ENCODE data around the gene LRRC4. TPM values are rescaled to one million over a fixed set of nuclear protein-coding genes. Genes with fewer than 3 reads are reported as not detected.

LRRC4 gene
- total RNA-seq, 1 donor from 2014 or later: 67.5 TPM

DNA sequence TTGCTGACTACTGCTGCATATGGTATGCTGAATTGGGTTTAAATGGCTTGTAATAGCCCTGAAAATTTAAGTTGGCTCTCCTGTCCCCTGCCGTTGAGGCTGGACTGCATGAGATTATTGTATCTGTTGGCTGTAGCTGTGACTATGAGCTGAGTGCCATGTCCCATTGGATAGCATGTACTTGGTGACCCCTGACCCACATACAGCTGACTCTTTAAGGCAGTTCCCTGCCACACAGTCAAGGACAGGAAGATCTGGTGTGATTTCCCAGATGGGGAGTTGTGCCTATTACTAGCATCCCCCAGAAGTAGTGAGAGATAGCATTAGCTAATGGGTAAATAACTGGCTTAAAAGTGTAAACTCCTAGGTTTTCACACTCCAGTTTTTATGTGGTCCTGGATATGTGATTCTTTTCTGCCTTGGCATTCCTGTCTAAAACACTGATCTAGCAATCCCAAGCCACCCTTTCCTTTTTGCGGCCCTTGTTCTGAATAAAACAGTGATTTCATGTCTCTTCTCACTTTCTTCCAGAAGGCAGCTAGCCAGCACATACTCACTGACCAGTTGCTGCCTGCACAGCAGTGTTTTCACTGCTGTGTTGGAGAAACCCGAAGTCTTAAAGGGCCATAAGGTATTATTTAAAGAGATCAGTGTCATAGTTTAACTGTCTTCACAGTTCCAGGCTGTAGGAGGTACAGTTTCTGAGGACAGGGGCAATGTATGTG lies 35.9 kb downstream of the LRRC4 start:
- H3K27ac Mint-ChIP-seq (ENCODE audit: unreplicated experiment): no peak overlapping the region
- no peak overlapping the region for H3K4me3 Mint-ChIP-seq
- H3K36me3 Mint-ChIP-seq (ENCODE audit: low read depth): peaks cover 6% of the 10 kb centered on the region
- H3K9me3 Mint-ChIP-seq: no peaks in the 10 kb centered on the region
- no peaks in the 10 kb centered on the region for H3K27me3 Mint-ChIP-seq (ENCODE audit: low read depth)
- H3K4me1 Mint-ChIP-seq: peaks cover 27% of the 10 kb centered on the region
- no peak for TF ChIP-seq CTCF (conservative IDR thresholded peaks at IDR 0.05)
- DNase-seq (ENCODE audit: low read depth, low spot score): no peak

- no peak for DNase-seq (ENCODE audit: low read depth, low spot score)
- no peak overlapping the region for H3K4me3 Mint-ChIP-seq
- no peaks in the 10 kb centered on the region for H3K9me3 Mint-ChIP-seq
- peaks cover 6% of the 10 kb centered on the region for H3K36me3 Mint-ChIP-seq (ENCODE audit: low read depth)
- peaks cover 27% of the 10 kb centered on the region for H3K4me1 Mint-ChIP-seq
- no peak for TF ChIP-seq CTCF (conservative IDR thresholded peaks at IDR 0.05)
- H3K27ac Mint-ChIP-seq (ENCODE audit: unreplicated experiment): no peak overlapping the region
- H3K27me3 Mint-ChIP-seq (ENCODE audit: low read depth): no peaks in the 10 kb centered on the region
These were observed 37.2 kb downstream of the LRRC4 start for GRCh38 chr7:127993987-127994386.

GRCh38 chr7:127993317-127993716 lies 37.9 kb downstream of the LRRC4 start:
- Mint-ChIP-seq H3K27ac (ENCODE audit: unreplicated experiment) (no peak overlapping the region), H3K36me3 (ENCODE audit: low read depth) (peaks cover 6% of the 10 kb centered on the region), H3K4me1 (peaks cover 27% of the 10 kb centered on the region), H3K27me3 (ENCODE audit: low read depth) (no peaks in the 10 kb centered on the region), H3K4me3 (no peak overlapping the region), H3K9me3 (no peaks in the 10 kb centered on the region)
- no peak for TF ChIP-seq CTCF (conservative IDR thresholded peaks at IDR 0.05)
- no peak for DNase-seq (ENCODE audit: low read depth, low spot score)

- Mint-ChIP-seq H3K27me3 (ENCODE audit: low read depth) (no peaks in the 10 kb centered on the region), H3K27ac (ENCODE audit: unreplicated experiment) (no peak overlapping the region), H3K4me1 (no peaks in the 10 kb centered on the region), H3K4me3 (no peak overlapping the region), H3K9me3 (no peaks in the 10 kb centered on the region), H3K36me3 (ENCODE audit: low read depth) (peaks cover 5% of the 10 kb centered on the region)
- no peak for TF ChIP-seq CTCF (conservative IDR thresholded peaks at IDR 0.05)
- DNase-seq (ENCODE audit: low read depth, low spot score): no peak
These were observed 42.5 kb downstream of the LRRC4 start for GRCh38 chr7:127988751-127989150.

DNA sequence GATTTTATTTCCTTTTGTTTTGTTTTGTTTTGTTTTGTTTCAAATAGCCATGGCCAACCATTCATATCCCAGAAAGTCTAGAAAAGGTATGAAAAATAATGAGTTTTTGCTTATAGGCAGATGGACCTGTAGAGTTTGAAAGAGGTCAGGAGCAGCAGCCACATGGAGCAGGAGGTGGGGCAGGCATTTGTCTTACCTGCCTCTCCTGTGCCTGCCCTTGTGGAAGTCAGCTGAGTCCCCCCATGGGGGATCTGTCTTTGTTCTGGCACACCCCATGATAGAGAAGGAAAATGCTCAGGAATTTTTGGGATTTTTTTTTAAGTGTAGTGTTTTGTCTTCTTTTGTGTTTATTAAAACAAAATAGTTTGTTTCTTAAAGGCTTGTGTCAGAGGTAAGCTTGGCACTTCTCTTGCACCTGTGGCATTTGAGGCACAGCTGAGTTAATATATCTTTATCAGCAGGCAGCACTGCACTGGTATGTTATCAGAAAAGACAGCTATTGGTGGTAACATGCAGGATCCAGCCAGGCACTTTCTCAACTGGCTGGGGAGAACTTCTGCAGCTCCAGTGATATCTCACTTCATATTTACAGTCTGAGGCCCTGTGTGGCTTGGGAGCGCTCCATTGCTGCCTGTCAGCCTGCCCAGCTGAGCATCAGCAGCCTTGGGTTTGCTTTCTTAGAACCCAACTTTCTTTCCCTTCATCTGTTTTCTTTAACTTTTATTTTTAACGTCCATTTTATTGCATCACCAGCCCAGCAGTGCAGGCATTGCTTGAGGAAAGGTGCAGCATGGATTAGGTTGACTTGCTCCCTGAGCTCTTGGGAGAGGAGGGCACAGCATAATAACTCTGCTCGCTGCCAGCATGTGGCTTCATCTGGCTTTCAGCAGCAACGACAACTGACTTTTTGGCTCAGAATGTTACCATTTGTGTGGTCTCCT lies 44.4 kb downstream of the LRRC4 start:
- Mint-ChIP-seq H3K4me3 (no peak overlapping the region), H3K36me3 (ENCODE audit: low read depth) (peaks cover 3% of the 10 kb centered on the region), H3K9me3 (no peaks in the 10 kb centered on the region), H3K27me3 (ENCODE audit: low read depth) (no peaks in the 10 kb centered on the region), H3K4me1 (peaks cover 1% of the 10 kb centered on the region), H3K27ac (ENCODE audit: unreplicated experiment) (peak overlapping the region; percentile 29)
- DNase-seq (ENCODE audit: low read depth, low spot score): no peak
- no peak for TF ChIP-seq CTCF (conservative IDR thresholded peaks at IDR 0.05)
